ENCODE measurements around the gene ABHD14A. TPM values are rescaled to one million over a fixed set of nuclear protein-coding genes. Genes with fewer than 3 reads are reported as not detected.
A peak's percentile ranks its signal among the peaks of the same experiment; 100 is the strongest.

The ABHD14A gene
- total and polyA plus RNA-seq, 8 donors, result 14.7 to 30.2 (median 22.3) TPM

GRCh38 chr3:51934139-51934850, 40.6 kb upstream of the ABHD14A start:
- Histone ChIP-seq H3K4me1 (peaks cover 0 to 7% of the 10 kb centered on the region in 2 donors), H3K4me3 (no peak overlapping the region), H3K27ac (no peak overlapping the region), H3K9me3 (no peaks in the 10 kb centered on the region), H3K27me3 (no peaks in the 10 kb centered on the region), H3K36me3 (peaks cover 0 to 82% of the 10 kb centered on the region in 2 donors)
- ATAC-seq, result no peak
- DNase-seq, result peak in 1 of 4 donors; percentile 73
- intact Hi-C loops (cut with DNase I), result no loop called here
- TF ChIP-seq CTCF (IDR thresholded peaks at IDR 0.05), result no peak

GRCh38 chr3:51934991-51935885, 39.6 kb upstream of the ABHD14A start:
- H3K4me1 ChIP-seq, result peaks cover 0 to 14% of the 10 kb centered on the region in 2 donors
- ATAC-seq (no peak), DNase-seq (no peak)
- H3K27me3 ChIP-seq, result no peaks in the 10 kb centered on the region
- H3K27ac ChIP-seq, result no peak overlapping the region
- H3K36me3 ChIP-seq, result peaks cover 0 to 82% of the 10 kb centered on the region in 2 donors
- no peaks in the 10 kb centered on the region for H3K9me3 ChIP-seq
- no peak for TF ChIP-seq CTCF (IDR thresholded peaks at IDR 0.05)
- intact Hi-C loops (cut with DNase I), result no loop called here
- no peak overlapping the region for H3K4me3 ChIP-seq

GRCh38 chr3:51935886-51936755, 38.7 kb upstream of the ABHD14A start:
- H3K27ac ChIP-seq, result no peak overlapping the region
- intact Hi-C loops (cut with DNase I), result no loop called here
- DNase-seq (no peak), ATAC-seq (no peak)
- H3K4me1 ChIP-seq, result peaks cover 0 to 23% of the 10 kb centered on the region in 2 donors
- H3K4me3 ChIP-seq, result no peak overlapping the region
- peaks cover 0 to 74% of the 10 kb centered on the region in 2 donors for H3K36me3 ChIP-seq
- no peak for TF ChIP-seq CTCF (IDR thresholded peaks at IDR 0.05)
- no peaks in the 10 kb centered on the region for H3K9me3 ChIP-seq
- no peaks in the 10 kb centered on the region for H3K27me3 ChIP-seq

- H3K4me1 ChIP-seq, result peaks cover 0 to 26% of the 10 kb centered on the region in 2 donors
- H3K27me3 ChIP-seq, result no peaks in the 10 kb centered on the region
- peaks cover 0 to 68% of the 10 kb centered on the region in 2 donors for H3K36me3 ChIP-seq
- ATAC-seq (no peak), DNase-seq (no peak)
- no peaks in the 10 kb centered on the region for H3K9me3 ChIP-seq
- no peak for TF ChIP-seq CTCF (IDR thresholded peaks at IDR 0.05)
- no peak overlapping the region for H3K27ac ChIP-seq
- intact Hi-C loops (cut with DNase I), result no loop called here
- no peak overlapping the region for H3K4me3 ChIP-seq
Measured at GRCh38 chr3:51937014-51937413, 37.9 kb upstream of the ABHD14A start.
